ENCODE data around the gene TMC1.
"Not testable (repeated sequence)": the region's sequence is repeated elsewhere in the genome, so short reads cannot be mapped to it uniquely, and the experiment has no call there.

TMC1 gene

GRCh38 chr9:72800328-72800994, 279.1 kb downstream of the TMC1 start:
- TF ChIP-seq CTCF (IDR thresholded peaks at IDR 0.05; ENCODE audit: low read depth, low read length), result no peak
- DNase-seq (ENCODE audit: extremely low read depth, low read depth), result no peak

- TF ChIP-seq CTCF (IDR thresholded peaks at IDR 0.05; ENCODE audit: low read depth, low read length), result no peak
- no peak for DNase-seq (ENCODE audit: extremely low read depth, low read depth)
Measured at GRCh38 chr9:72805238-72805637, 283.8 kb downstream of the TMC1 start.

- not testable (repeated sequence) for DNase-seq (ENCODE audit: extremely low read depth, low read depth)
Measured at GRCh38 chr9:72806313-72806809, 285.0 kb downstream of the TMC1 start.

- no peak; the same call in 1 of the 2 replicates for TF ChIP-seq CTCF (IDR thresholded peaks at IDR 0.05; ENCODE audit: low read depth, low read length)
- DNase-seq (ENCODE audit: extremely low read depth, low read depth), result no peak
Measured at GRCh38 chr9:72807765-72808445, 286.5 kb downstream of the TMC1 start.

GRCh38 chr9:72808446-72808768, 287.0 kb downstream of the TMC1 start:
- no peak for DNase-seq (ENCODE audit: extremely low read depth, low read depth)
- no peak for TF ChIP-seq CTCF (IDR thresholded peaks at IDR 0.05; ENCODE audit: low read depth, low read length)

- DNase-seq (ENCODE audit: extremely low read depth, low read depth), result no peak
- no peak for TF ChIP-seq CTCF (IDR thresholded peaks at IDR 0.05; ENCODE audit: low read depth, low read length)
Measured at GRCh38 chr9:72809586-72809985, 288.2 kb downstream of the TMC1 start.

- TF ChIP-seq CTCF (IDR thresholded peaks at IDR 0.05; ENCODE audit: low read depth, low read length), result no peak
Measured at GRCh38 chr9:72812559-72813111, 291.2 kb downstream of the TMC1 start.

More at GRCh38 chr9:72812559-72813111, 291.2 kb downstream of the TMC1 start:
- no peak for DNase-seq (ENCODE audit: extremely low read depth, low read depth)

Data from AG09319 (cell line).